IMR-90 (cell line): ENCODE results near the gene ZNF598. TPM values are rescaled to one million over a fixed set of nuclear protein-coding genes. Genes with fewer than 3 reads are reported as not detected.

Source experiments
- ATAC-seq: fragments of 200-7000 bp; cut with Tn5 transposase; 2 replicates; pipeline ENCODE4 v1.9.1; 2020; ENCODE audit warnings: low read depth, mild to moderate bottlenecking, moderate library complexity
- BruUV-seq: library from RNA; stranded (reverse); fragments of 400-500 nt; replicated peaks from 2 replicates; lab custom pipeline; 2021; lab: Mats Ljungman, UMichigan
- CTCF ChIA-PET: fragments of 300-600 bp; formaldehyde crosslinking; extraction: SDS; loops from one replicate; lab custom pipeline; 2021; ENCODE audit warnings: antibody characterized with exemption; lab: Yijun Ruan, JAX
- POLR2A ChIA-PET: fragments of 300-600 bp; sonication (Branson Sonifier 250); formaldehyde crosslinking; loops from one replicate; lab custom pipeline; 2022; ENCODE audit warnings: antibody characterized with exemption; ENCODE audit not compliant: unreplicated experiment; lab: Charles Lee
- DNase-seq: peaks from one replicate; pipeline ENCODE4 v3.0.0; 2013
- H2AFZ ChIP-seq: replicated peaks from 2 replicates; pipeline ENCODE3; 2013; ENCODE audit warnings: low read length, mild to moderate bottlenecking; ENCODE audit not compliant: poor library complexity
- H2AK5ac ChIP-seq: 2 replicates; pipeline ENCODE4 v1.6.1; 2013; ENCODE audit warnings: low read depth, low read length, inconsistent platforms
- H2AK9ac ChIP-seq: replicated peaks from 2 replicates; pipeline ENCODE3; 2013; ENCODE audit warnings: mild to moderate bottlenecking, low read depth, low read length, moderate library complexity; ENCODE audit not compliant: poor library complexity
- H2BK120ac ChIP-seq: 2 replicates; pipeline ENCODE4 v1.6.1; 2013; ENCODE audit warnings: low read depth, low read length, inconsistent platforms
- H2BK15ac ChIP-seq: 3 replicates; pipeline ENCODE4 v1.6.1; 2013; ENCODE audit warnings: low read depth, low read length, inconsistent platforms
- H2BK20ac ChIP-seq: 2 replicates; pipeline ENCODE4 v1.6.1; 2013; ENCODE audit warnings: low read depth, mild to moderate bottlenecking, inconsistent platforms, low read length, moderate library complexity
- H2BK5ac ChIP-seq: 2 replicates; pipeline ENCODE4 v1.6.1; 2013; ENCODE audit warnings: mild to moderate bottlenecking, low read depth, low read length, inconsistent platforms; ENCODE audit not compliant: poor library complexity, severe bottlenecking
- H3K14ac ChIP-seq: replicated peaks from 2 replicates; pipeline ENCODE4 v1.6.1; 2013; ENCODE audit warnings: low read depth, low read length, inconsistent platforms
- H3K18ac ChIP-seq: 2 replicates; pipeline ENCODE4 v1.6.1; 2013; ENCODE audit warnings: low read depth, low read length, control low read depth
- H3K23ac ChIP-seq: 2 replicates; pipeline ENCODE4 v1.6.1; 2013; ENCODE audit warnings: low read depth, low read length, inconsistent platforms
- H3K27ac ChIP-seq: 2 replicates; pipeline ENCODE4 v1.5.1; 2013; ENCODE audit warnings: mild to moderate bottlenecking, control low read depth, low read length; ENCODE audit not compliant: insufficient read depth
- H3K27me3 ChIP-seq: 2 replicates; pipeline ENCODE4 v1.6.1; 2013; ENCODE audit warnings: low read length; ENCODE audit not compliant: control insufficient read depth, insufficient read depth
- H3K36me3 ChIP-seq: 2 replicates; pipeline ENCODE4 v1.6.1; 2013; ENCODE audit warnings: low read length, mixed read lengths; ENCODE audit not compliant: control insufficient read depth, insufficient read depth
- H3K4ac ChIP-seq: 2 replicates; pipeline ENCODE4 v1.6.1; 2013; ENCODE audit warnings: low read depth, low read length, inconsistent platforms
- H3K4me1 ChIP-seq: 2 replicates; pipeline ENCODE4 v1.6.1; 2013; ENCODE audit warnings: low read length, mixed read lengths; ENCODE audit not compliant: control insufficient read depth, insufficient read depth
- H3K4me2 ChIP-seq: 2 replicates; pipeline ENCODE4 v1.6.1; 2013; ENCODE audit warnings: low read depth, mild to moderate bottlenecking, control low read depth, low read length, moderate library complexity
- H3K4me3 ChIP-seq: 2 replicates; pipeline ENCODE4 v1.5.1; 2013; ENCODE audit warnings: low read depth, mild to moderate bottlenecking, control low read depth, low read length, moderate library complexity; ENCODE audit not compliant: insufficient read depth
- H3K56ac ChIP-seq: 2 replicates; pipeline ENCODE4 v1.6.1; 2013; ENCODE audit warnings: low read length, inconsistent platforms; ENCODE audit not compliant: insufficient read depth; ENCODE audit errors: extremely low read depth
- H3K79me1 ChIP-seq, 2 experiments: 2 replicates each; pipeline ENCODE4 v1.6.1; 2013; ENCODE audit warnings: low read length in 2 of 2, inconsistent platforms in 1 of 2, low read depth in 1 of 2
- H3K9ac ChIP-seq: 2 replicates; pipeline ENCODE4 v1.6.1; 2013; ENCODE audit warnings: low read depth, low read length, control low read depth
- H3K9me1 ChIP-seq: 2 replicates; pipeline ENCODE4 v1.6.1; 2013; ENCODE audit warnings: low read length, inconsistent platforms; ENCODE audit not compliant: insufficient read depth
- H3K9me3 ChIP-seq: 2 replicates; pipeline ENCODE4 v1.6.1; 2013; ENCODE audit warnings: low read length; ENCODE audit not compliant: control insufficient read depth, insufficient read depth
- H4K20me1 ChIP-seq: 2 replicates; pipeline ENCODE4 v1.6.1; 2013; ENCODE audit warnings: low read length, inconsistent platforms; ENCODE audit not compliant: insufficient read depth
- H4K5ac ChIP-seq: 2 replicates; pipeline ENCODE4 v1.6.1; 2013; ENCODE audit warnings: mild to moderate bottlenecking, low read depth, low read length, control low read depth
- H4K8ac ChIP-seq, 2 experiments: 2 replicates each; pipeline ENCODE4 v1.6.1; 2013; ENCODE audit warnings: low read depth in 2 of 2, low read length in 2 of 2, control low read depth in 1 of 2, inconsistent platforms in 1 of 2
- H4K91ac ChIP-seq: 2 replicates; pipeline ENCODE4 v1.6.1; 2013; ENCODE audit warnings: low read depth, low read length, inconsistent platforms; ENCODE audit not compliant: insufficient read depth
- BHLHE40 ChIP-seq: fragments of 150-350 bp; IDR thresholded peaks from 2 replicates; pipeline ENCODE4 v1.6.1; 2016; ENCODE audit warnings: mild to moderate bottlenecking, low read depth, low read length
- CEBPB ChIP-seq: IDR thresholded peaks from 2 replicates; pipeline ENCODE4 v1.6.1; 2012; ENCODE audit warnings: low read depth, low read length, improper control_type of control experiment
- CHD1 ChIP-seq: IDR thresholded peaks from 2 replicates; pipeline ENCODE4 v1.6.1; 2012; ENCODE audit warnings: low read depth, low read length, improper control_type of control experiment
- CTCF ChIP-seq: conservative IDR thresholded peaks from 2 replicates; pipeline ENCODE4 v1.5.1; 2012; ENCODE audit warnings: mild to moderate bottlenecking, low read depth, low read length, improper control_type of control experiment
- FOS ChIP-seq: fragments of 150-350 bp; IDR thresholded peaks from 2 replicates; pipeline ENCODE4 v1.6.1; 2016; ENCODE audit warnings: low read depth, low read length
- MAFK ChIP-seq: IDR thresholded peaks from 2 replicates; pipeline ENCODE4 v1.6.1; 2012; ENCODE audit warnings: low read depth, low read length, improper control_type of control experiment
- MAZ ChIP-seq: IDR thresholded peaks from 2 replicates; pipeline ENCODE4 v1.6.1; 2012; ENCODE audit warnings: low read depth, mild to moderate bottlenecking, low read length, improper control_type of control experiment, moderate library complexity, borderline replicate concordance
- MXI1 ChIP-seq: IDR thresholded peaks from 2 replicates; pipeline ENCODE4 v1.6.1; 2012; ENCODE audit warnings: low read depth, mild to moderate bottlenecking, low read length, moderate library complexity, borderline replicate concordance
- NFE2L2 ChIP-seq: fragments of 150-350 bp; IDR thresholded peaks from 2 replicates; pipeline ENCODE4 v1.6.1; 2016; ENCODE audit warnings: low read depth, mild to moderate bottlenecking, low read length
- POLR2A ChIP-seq: IDR thresholded peaks from 2 replicates; pipeline ENCODE4 v1.6.1; 2012; ENCODE audit warnings: mild to moderate bottlenecking, low read depth, low read length
- RAD21 ChIP-seq: IDR thresholded peaks from 2 replicates; pipeline ENCODE4 v1.6.1; 2012; ENCODE audit warnings: low read length, improper control_type of control experiment
- RCOR1 ChIP-seq: IDR thresholded peaks from 2 replicates; pipeline ENCODE4 v1.6.1; 2012; ENCODE audit warnings: mild to moderate bottlenecking, low read length, improper control_type of control experiment; ENCODE audit not compliant: insufficient replicate concordance
- RFX5 ChIP-seq: IDR thresholded peaks from 2 replicates; pipeline ENCODE4 v1.8.0; 2012; ENCODE audit warnings: low read depth, mild to moderate bottlenecking, low read length, moderate library complexity
- SMC3 ChIP-seq: fragments of 150-350 bp; IDR thresholded peaks from 2 replicates; pipeline ENCODE4 v1.6.1; 2016; ENCODE audit warnings: low read depth, mild to moderate bottlenecking, antibody characterized with exemption, low read length, moderate library complexity
- WGBS, 2 experiments: methylation state at CpG; one replicate each; pipeline versions ENCODE4 v1.1.5 to v1.1.7; 2013; ENCODE audit warnings: missing lambda C conversion rate in 2 of 2; ENCODE audit not compliant: insufficient read length in 1 of 2; ENCODE audit errors: extremely low coverage in 2 of 2; 5-methylcytosine and 5-hydroxymethylcytosine counted together
- dilution Hi-C: fragments of 300-500 bp; cut with HindIII; formaldehyde crosslinking; loops from one replicate; pipeline ENCODE4 v1.14.3; 2018; ENCODE audit warnings: low sequenced_read_pairs; ENCODE audit not compliant: unreplicated experiment
- in situ Hi-C: fragments of 300-500 bp; cut with MboI; formaldehyde crosslinking; loops from 3 replicates; pipeline ENCODE4 v1.14.3; 2019; ENCODE audit warnings: low sequenced_read_pairs, inconsistent platforms, mixed read lengths
- intact Hi-C: fragments of 100-400 bp; cut with micrococcal nuclease; formaldehyde crosslinking; loops from 2 replicates; pipeline ENCODE4 v1.10.0; 2022
- polyA plus RNA-seq, 3 experiments: library from polyadenylated mRNA; depleted of rRNA; stranded (reverse); fragments of >200 nt; gene quantifications; 2 replicates each; pipeline ENCODE4 v1.2.3, GENCODE V29; 2012; ENCODE audit warnings: low replicate concordance in 1 of 3
- total RNA-seq: library from RNA; depleted of rRNA; stranded (reverse); fragments of >200 nt; gene quantifications from 2 replicates; pipeline ENCODE4 v1.2.3, GENCODE V29; 2012
- TF ChIP-seq, protein P1 (sequence below): fragments of 150-350 bp; IDR thresholded peaks from 2 replicates; pipeline ENCODE4 v1.6.1; 2017; ENCODE audit warnings: mild to moderate bottlenecking, antibody characterized with exemption, low read length, low read depth
- TF ChIP-seq, protein P2 (sequence below): fragments of 150-350 bp; IDR thresholded peaks from 2 replicates; pipeline ENCODE4 v1.6.1; 2016; ENCODE audit warnings: low read depth, mild to moderate bottlenecking, low read length, moderate library complexity, borderline replicate concordance

The ZNF598 gene
- total and polyA plus RNA-seq, 2 of the 4 experiments (the other 2 are of a cell fraction), result 3.4 to 36.4 TPM

DNA sequence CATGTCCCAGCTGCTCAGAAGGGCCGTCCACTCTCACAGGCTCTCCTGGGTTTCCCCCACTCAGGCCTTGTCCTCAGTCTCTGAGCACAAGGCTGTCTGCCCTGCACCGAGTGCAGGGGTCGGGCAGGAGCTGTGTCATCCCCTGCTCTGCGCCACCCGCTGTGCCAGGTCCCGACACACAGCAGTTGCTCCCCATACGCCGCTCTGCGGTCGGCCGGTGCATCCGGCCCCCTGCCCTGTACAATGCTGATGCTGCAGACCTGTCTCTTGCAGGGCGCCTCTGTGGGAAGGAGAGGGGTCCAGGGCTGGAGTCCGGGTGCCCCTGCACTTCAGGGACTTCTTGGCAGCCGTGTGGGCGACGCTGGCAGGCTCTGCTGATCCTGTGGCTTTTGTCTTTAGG lies 44.3 kb upstream of the ZNF598 start:
- ATAC-seq, result no peak
- POLR2A ChIA-PET, result no interaction called here
- H2AK5ac ChIP-seq, result no peak overlapping the region
- no peak overlapping the region for H3K14ac ChIP-seq
- dilution Hi-C loops, result no loop called here
- no TSS peak for BruUV-seq
- no peak overlapping the region for H3K4me3 ChIP-seq
- no peak overlapping the region for H4K5ac ChIP-seq
- no peak overlapping the region for H4K91ac ChIP-seq
- no peak overlapping the region for H2BK120ac ChIP-seq
- H3K27ac ChIP-seq, result no peak overlapping the region
- H3K9ac ChIP-seq, result no peak overlapping the region
- no peaks in the 10 kb centered on the region for H3K4me1 ChIP-seq
- TF ChIP-seq FOS (no peak), MAFK (no peak), CEBPB (no peak), POLR2A (no peak), NFE2L2 (no peak), SMC3 (no peak), RAD21 (no peak), RCOR1 (no peak), CHD1 (no peak), RFX5 (no peak), BHLHE40 (no peak), CTCF (no peak), MAZ (no peak), MXI1 (no peak)
- TF ChIP-seq, protein P1, sequence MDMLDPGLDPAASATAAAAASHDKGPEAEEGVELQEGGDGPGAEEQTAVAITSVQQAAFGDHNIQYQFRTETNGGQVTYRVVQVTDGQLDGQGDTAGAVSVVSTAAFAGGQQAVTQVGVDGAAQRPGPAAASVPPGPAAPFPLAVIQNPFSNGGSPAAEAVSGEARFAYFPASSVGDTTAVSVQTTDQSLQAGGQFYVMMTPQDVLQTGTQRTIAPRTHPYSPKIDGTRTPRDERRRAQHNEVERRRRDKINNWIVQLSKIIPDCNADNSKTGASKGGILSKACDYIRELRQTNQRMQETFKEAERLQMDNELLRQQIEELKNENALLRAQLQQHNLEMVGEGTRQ, result no peak
- TF ChIP-seq, protein P2, sequence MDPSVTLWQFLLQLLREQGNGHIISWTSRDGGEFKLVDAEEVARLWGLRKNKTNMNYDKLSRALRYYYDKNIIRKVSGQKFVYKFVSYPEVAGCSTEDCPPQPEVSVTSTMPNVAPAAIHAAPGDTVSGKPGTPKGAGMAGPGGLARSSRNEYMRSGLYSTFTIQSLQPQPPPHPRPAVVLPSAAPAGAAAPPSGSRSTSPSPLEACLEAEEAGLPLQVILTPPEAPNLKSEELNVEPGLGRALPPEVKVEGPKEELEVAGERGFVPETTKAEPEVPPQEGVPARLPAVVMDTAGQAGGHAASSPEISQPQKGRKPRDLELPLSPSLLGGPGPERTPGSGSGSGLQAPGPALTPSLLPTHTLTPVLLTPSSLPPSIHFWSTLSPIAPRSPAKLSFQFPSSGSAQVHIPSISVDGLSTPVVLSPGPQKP, result no peak
- H3K9me1 ChIP-seq, result no peaks in the 10 kb centered on the region
- H4K20me1 ChIP-seq, result no peaks in the 10 kb centered on the region; the same call in none of the 2 replicates
- no peak overlapping the region for H4K8ac ChIP-seq
- no peak overlapping the region for H2BK5ac ChIP-seq
- WGBS, 2 experiments, result 94% methylated on average over 6 of the region's 17 CpGs; no CpG with 5 or more reads in 1 of the 2 experiments
- no peak overlapping the region for H3K4me2 ChIP-seq
- CTCF ChIA-PET, result no interaction called here
- no peak overlapping the region for H2AK9ac ChIP-seq
- no peak overlapping the region for H2BK20ac ChIP-seq
- H2AFZ ChIP-seq, result no peak overlapping the region
- H3K23ac ChIP-seq, result no peak overlapping the region
- no peak for DNase-seq
- H3K27me3 ChIP-seq, result no peaks in the 10 kb centered on the region
- intact Hi-C loops, result no loop called here
- no peak overlapping the region for H3K56ac ChIP-seq
- no peak overlapping the region for H2BK15ac ChIP-seq
- in situ Hi-C loops, result no loop called here
- H3K4ac ChIP-seq, result no peak overlapping the region
- H3K36me3 ChIP-seq, result peaks cover 60% of the 10 kb centered on the region
- H3K9me3 ChIP-seq, result no peaks in the 10 kb centered on the region
- peaks cover 8 to 38% of the 10 kb centered on the region in 2 experiments for H3K79me1 ChIP-seq
- H3K18ac ChIP-seq, result no peak overlapping the region
